Measurements from ENCODE around the gene TMEM176A.

Gene TMEM176A

DNA sequence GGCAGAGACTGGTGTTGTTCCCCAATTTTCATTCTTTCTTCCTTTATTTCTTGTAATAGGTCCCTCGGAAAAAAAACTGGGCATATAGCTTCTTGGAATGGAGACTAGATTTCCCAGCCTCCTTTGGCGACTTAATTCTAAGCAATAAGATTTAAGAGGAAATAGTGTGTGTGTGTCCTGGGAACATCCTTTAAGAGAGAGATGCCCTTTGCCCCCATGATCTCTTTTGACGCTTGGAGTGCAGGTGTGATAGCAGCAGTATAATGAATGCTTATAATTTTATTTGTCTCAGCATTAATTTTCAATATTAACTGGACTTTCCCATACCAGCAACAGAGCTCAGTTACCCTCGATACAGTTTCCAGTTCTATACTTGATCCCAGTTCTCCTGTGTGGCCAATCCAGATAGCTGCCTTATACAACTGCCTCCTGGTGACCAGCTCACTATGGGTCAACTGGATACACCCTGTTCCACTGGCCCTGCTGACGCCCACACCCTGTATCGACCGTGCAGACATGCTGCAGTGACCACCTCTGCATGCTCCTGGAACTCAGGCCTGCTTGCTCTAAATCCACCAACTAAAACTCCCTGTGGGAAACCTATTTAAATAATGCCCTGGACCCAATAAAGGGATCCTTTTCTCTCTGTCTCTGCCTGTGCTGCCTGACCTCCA is 13.9 kb downstream of the TMEM176A start:
- no peak for DNase-seq (ENCODE audit: low read depth, low spot score)
- TF ChIP-seq, protein P1, sequence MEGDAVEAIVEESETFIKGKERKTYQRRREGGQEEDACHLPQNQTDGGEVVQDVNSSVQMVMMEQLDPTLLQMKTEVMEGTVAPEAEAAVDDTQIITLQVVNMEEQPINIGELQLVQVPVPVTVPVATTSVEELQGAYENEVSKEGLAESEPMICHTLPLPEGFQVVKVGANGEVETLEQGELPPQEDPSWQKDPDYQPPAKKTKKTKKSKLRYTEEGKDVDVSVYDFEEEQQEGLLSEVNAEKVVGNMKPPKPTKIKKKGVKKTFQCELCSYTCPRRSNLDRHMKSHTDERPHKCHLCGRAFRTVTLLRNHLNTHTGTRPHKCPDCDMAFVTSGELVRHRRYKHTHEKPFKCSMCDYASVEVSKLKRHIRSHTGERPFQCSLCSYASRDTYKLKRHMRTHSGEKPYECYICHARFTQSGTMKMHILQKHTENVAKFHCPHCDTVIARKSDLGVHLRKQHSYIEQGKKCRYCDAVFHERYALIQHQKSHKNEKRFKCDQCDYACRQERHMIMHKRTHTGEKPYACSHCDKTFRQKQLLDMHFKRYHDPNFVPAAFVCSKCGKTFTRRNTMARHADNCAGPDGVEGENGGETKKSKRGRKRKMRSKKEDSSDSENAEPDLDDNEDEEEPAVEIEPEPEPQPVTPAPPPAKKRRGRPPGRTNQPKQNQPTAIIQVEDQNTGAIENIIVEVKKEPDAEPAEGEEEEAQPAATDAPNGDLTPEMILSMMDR (IDR thresholded peaks at IDR 0.05; ENCODE audit: low read depth, low read length), result no peak
- H3K4me3 ChIP-seq (ENCODE audit: low read depth, low read length), result no peak overlapping the region
- in situ Hi-C loops (cut with HindIII; ENCODE audit: low sequenced_read_pairs), result no loop called here

DNA sequence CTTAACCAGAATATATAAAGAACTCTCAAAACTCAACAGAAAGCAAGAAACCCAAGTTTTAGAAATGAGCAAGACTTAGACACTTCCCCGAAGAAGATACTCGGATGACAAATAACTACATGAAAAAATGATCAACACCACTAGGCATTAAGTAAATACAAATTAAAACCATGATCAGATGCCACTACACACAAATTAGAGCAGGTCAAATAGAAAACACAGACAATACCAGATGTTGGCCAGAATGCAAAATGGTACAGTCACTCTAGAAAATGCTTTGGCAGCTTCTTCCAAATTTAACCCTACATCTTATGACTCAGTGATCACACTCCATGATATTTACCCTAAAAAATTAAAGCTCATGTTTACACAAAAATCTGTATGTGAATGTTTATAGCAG is 18.4 kb downstream of the TMEM176A start:
- in situ Hi-C loops (cut with HindIII; ENCODE audit: low sequenced_read_pairs), result no loop called here
- TF ChIP-seq, protein P1 (IDR thresholded peaks at IDR 0.05; ENCODE audit: low read depth, low read length), result no peak
- DNase-seq (ENCODE audit: low read depth, low spot score), result no peak

DNA sequence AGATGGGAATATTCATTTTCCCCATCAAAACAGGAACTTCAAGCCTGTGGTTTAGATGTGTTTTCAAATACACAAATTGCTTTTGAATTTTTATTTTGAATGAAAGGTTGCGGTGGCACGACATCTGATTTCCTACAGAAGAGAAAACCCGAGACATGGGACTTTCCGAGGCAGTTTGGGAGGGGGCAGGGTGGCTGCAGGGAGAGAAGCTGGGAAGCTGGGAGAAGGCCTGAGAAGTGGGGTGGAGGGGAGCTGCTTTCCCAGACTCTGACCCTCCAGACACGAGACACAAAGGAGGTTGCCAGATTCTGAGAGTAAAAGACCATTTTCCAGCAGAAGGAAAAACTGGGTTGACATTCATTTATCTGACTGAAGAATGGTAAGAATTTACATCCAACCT is 19.6 kb downstream of the TMEM176A start:
- in situ Hi-C loops (cut with HindIII; ENCODE audit: low sequenced_read_pairs), result no loop called here
- TF ChIP-seq, protein P1 (IDR thresholded peaks at IDR 0.05; ENCODE audit: low read depth, low read length), result no peak
- H3K4me3 ChIP-seq (ENCODE audit: low read depth, low read length), result no peak overlapping the region
- no peak for DNase-seq (ENCODE audit: low read depth, low spot score)

More for the DNA sequence above, 18.4 kb downstream of the TMEM176A start:
- no peak overlapping the region for H3K4me3 ChIP-seq (ENCODE audit: low read depth, low read length)

DNA sequence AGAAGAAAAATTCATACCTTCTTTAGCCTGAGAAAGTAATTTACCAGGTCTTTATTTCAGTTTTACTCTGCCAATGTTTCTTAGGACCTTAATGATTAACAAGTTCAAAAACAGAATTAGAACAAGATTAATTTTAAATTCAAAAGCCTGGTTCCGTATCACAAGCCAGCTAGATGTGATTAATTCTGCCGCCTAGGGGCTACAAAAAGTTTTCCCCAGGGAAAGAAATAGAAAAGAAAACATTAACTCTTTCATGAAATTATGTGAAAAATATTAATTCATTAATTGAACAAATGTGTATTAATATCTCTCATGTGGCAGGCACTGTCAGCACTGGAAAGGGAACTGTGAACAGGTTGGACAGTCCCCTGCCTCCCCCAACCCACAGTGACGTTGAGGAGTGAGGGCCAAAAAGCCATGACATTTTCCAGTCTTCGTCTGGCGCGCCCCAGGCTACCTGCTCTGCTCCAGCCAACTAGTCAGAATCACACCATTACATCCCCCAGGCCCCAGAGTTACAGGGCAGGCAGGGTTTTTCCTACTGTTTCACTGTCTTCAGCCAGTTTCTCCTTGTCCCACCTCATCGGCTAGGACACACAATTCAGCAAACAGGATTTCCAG is 20.1 kb downstream of the TMEM176A start:
- DNase-seq (ENCODE audit: low read depth, low spot score), result no peak
- H3K4me3 ChIP-seq (ENCODE audit: low read depth, low read length), result no peak overlapping the region
- in situ Hi-C loops (cut with HindIII; ENCODE audit: low sequenced_read_pairs), result no loop called here
- TF ChIP-seq, protein P1 (IDR thresholded peaks at IDR 0.05; ENCODE audit: low read depth, low read length), result no peak

DNA sequence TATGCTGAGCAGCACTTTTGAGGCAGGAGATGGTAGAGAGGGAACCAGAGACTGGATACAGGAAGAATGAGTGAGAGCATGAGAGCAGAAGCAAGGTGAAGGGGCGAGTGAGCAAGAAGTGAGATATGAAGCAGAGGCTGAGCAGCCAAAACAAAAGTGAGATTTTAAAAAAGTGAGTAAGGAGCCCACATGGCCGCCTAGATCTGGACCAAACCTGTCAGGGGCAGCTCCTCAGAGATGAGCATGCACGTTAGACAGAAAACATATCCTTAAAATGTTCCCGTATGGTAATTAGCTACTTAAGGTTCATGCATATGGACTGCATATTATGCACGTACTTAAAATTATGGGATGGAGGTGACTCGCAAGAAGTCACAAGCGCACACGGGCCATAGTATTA is 22.5 kb downstream of the TMEM176A start:
- DNase-seq (ENCODE audit: low read depth, low spot score), result no peak
- in situ Hi-C loops (cut with HindIII; ENCODE audit: low sequenced_read_pairs), result no loop called here
- TF ChIP-seq, protein P1 (IDR thresholded peaks at IDR 0.05; ENCODE audit: low read depth, low read length), result no peak
- H3K4me3 ChIP-seq (ENCODE audit: low read depth, low read length), result no peak overlapping the region

DNA sequence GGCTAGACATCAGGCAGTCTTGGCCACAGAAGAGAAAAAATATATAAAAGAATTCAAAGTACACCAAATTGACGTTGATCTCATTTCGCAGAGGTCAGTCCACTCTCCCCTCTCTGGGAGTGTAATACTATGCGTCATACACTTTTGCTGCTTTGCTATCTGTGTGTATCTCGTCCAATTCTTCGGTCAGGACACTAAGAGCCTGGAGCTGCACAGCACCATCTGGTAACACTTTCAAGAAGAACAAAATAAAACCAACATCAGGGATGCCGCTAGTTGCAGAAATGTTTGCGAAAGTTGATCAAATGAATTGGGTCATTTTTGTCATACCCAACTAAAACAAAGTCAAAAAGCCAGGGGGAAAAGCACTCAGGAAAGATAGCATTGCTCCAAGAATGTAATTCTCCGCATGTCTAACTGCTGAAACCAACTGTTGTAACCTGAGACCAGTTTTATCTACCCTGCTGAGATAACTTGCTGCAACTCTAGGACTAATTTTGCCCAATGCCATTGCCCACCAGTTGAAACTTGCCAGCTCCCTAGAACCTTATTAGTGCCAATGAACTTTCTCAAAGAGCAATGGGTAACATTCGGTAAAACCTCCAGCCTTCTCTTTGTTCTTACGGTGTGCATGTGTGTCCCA is 23.0 kb downstream of the TMEM176A start:
- DNase-seq (ENCODE audit: low read depth, low spot score), result no peak
- H3K4me3 ChIP-seq (ENCODE audit: low read depth, low read length), result no peak overlapping the region
- in situ Hi-C loops (cut with HindIII; ENCODE audit: low sequenced_read_pairs), result no loop called here
- TF ChIP-seq, protein P1 (IDR thresholded peaks at IDR 0.05; ENCODE audit: low read depth, low read length), result no peak

Measured in astrocyte of the spinal cord (primary cell).